B cell (primary cell): ENCODE data around the gene PRELID1. TPM values are rescaled to one million over a fixed set of nuclear protein-coding genes. Genes with fewer than 3 reads are reported as not detected.

ENCODE experiments used
- ATAC-seq: fragments of 200-7000 bp; cut with Tn5 transposase; one replicate; pipeline ENCODE4 v1.10.0; 2021; ENCODE audit warnings: low read depth, mild to moderate bottlenecking, moderate number of reproducible peaks, moderate library complexity
- CTCF ChIA-PET: fragments of 350-600 bp; sonication (Branson Sonifier 250); formaldehyde crosslinking; loops from one replicate; lab custom pipeline; 2021; ENCODE audit warnings: antibody characterized with exemption, inconsistent platforms; lab: Charles Lee
- POLR2A ChIA-PET: fragments of 350-600 bp; sonication (Branson Sonifier 250); formaldehyde crosslinking; loops from one replicate; lab custom pipeline; 2021; ENCODE audit warnings: antibody characterized with exemption; lab: Charles Lee
- DNase-seq: peaks from one replicate; pipeline ENCODE4 v3.0.0; 2013
- H2AFZ ChIP-seq: 2 replicates; pipeline ENCODE4 v1.6.1; 2012; ENCODE audit warnings: mild to moderate bottlenecking, low read depth, low read length; ENCODE audit not compliant: insufficient read depth, poor library complexity, severe bottlenecking
- H3K27ac ChIP-seq, 2 donors: 1 replicate in 1 of 2; 2 replicates in 1 of 2; pipeline ENCODE4 v1.5.1; 2012 to 2013; ENCODE audit warnings: low read length in 2 of 2, mild to moderate bottlenecking in 2 of 2, moderate library complexity in 1 of 2
- H3K27me3 ChIP-seq, 4 experiments: fragments of 200-600 bp in 1 of 4; sonication (generic) in 1 of 4; replicated peaks in 1 of 4; 1 replicate in 2 of 4; 2 replicates in 2 of 4; pipeline versions ENCODE4 v1.6.1 to v1.7.0; 2013 to 2016; ENCODE audit warnings: low read length in 3 of 4, mild to moderate bottlenecking in 2 of 4, mixed read lengths in 1 of 4, moderate library complexity in 1 of 4; ENCODE audit not compliant: insufficient read depth in 4 of 4, control insufficient read depth in 3 of 4; ENCODE audit errors: control extremely low read depth in 1 of 4
- H3K36me3 ChIP-seq, 2 experiments: replicated peaks in 1 of 2; 1 replicate in 1 of 2; 2 replicates in 1 of 2; pipeline versions ENCODE4 v1.6.1 to v1.7.1; 2013; ENCODE audit warnings: low read length in 1 of 2; ENCODE audit not compliant: insufficient read depth in 2 of 2, control insufficient read depth in 1 of 2; ENCODE audit errors: control extremely low read depth in 1 of 2, extremely low read depth in 1 of 2
- H3K4me1 ChIP-seq, 2 donors: fragments of 200-600 bp in 1 of 2; sonication (generic) in 1 of 2; 1 replicate in 1 of 2; 2 replicates in 1 of 2; pipeline versions ENCODE4 v1.5.1 to v1.6.1; 2013 to 2017; ENCODE audit warnings: low read length in 2 of 2; ENCODE audit not compliant: control insufficient read depth in 2 of 2, insufficient read depth in 2 of 2
- H3K4me2 ChIP-seq: replicated peaks from 2 replicates; pipeline ENCODE3; 2012; ENCODE audit warnings: mild to moderate bottlenecking, low read depth, low read length; ENCODE audit not compliant: poor library complexity, severe bottlenecking
- H3K4me3 ChIP-seq, 5 experiments: fragments of 200-600 bp in 1 of 5; sonication (generic) in 1 of 5; 1 replicate in 3 of 5; 2 replicates in 2 of 5; pipeline versions ENCODE4 v1.5.1 to v1.7.0; 2011 to 2016; ENCODE audit warnings: low read length in 4 of 5, mild to moderate bottlenecking in 4 of 5, low read depth in 2 of 5, control low read depth in 1 of 5, moderate library complexity in 1 of 5; ENCODE audit not compliant: insufficient read depth in 1 of 5; ENCODE audit errors: control extremely low read depth in 1 of 5, extremely low read depth in 1 of 5
- H3K79me2 ChIP-seq: fragments of 200-600 bp; sonication (generic); one replicate; pipeline ENCODE4 v1.6.0; 2016; ENCODE audit warnings: low read length; ENCODE audit not compliant: control insufficient read depth, insufficient read depth
- H3K9ac ChIP-seq: fragments of 200-600 bp; sonication (generic); 2 replicates; pipeline ENCODE4 v1.6.1; 2017; ENCODE audit warnings: mild to moderate bottlenecking, low read length, moderate library complexity
- H3K9me3 ChIP-seq, 3 donors: one replicate each; pipeline versions ENCODE4 v1.6.1 to v1.7.1; 2013; ENCODE audit warnings: low read length in 2 of 3; ENCODE audit not compliant: control insufficient read depth in 2 of 3, insufficient read depth in 1 of 3; ENCODE audit errors: control extremely low read depth in 1 of 3
- H4K20me1 ChIP-seq: 2 replicates; pipeline ENCODE4 v1.6.0; 2012; ENCODE audit warnings: mild to moderate bottlenecking, low read length; ENCODE audit not compliant: insufficient read depth, control insufficient read depth, poor library complexity, severe bottlenecking
- H3K27ac Mint-ChIP-seq: one replicate; pipeline ENCODE4 v1.8.0; 2021; ENCODE audit warnings: mixed read lengths
- H3K27me3 Mint-ChIP-seq: one replicate; pipeline ENCODE4 v1.8.0; 2021; ENCODE audit warnings: mixed read lengths
- H3K4me1 Mint-ChIP-seq: one replicate; pipeline ENCODE4 v1.8.0; 2021; ENCODE audit warnings: mixed read lengths
- H3K4me3 Mint-ChIP-seq: one replicate; pipeline ENCODE4 v1.8.0; 2021; ENCODE audit warnings: mixed read lengths
- H3K9me3 Mint-ChIP-seq: one replicate; pipeline ENCODE4 v1.8.0; 2022; ENCODE audit warnings: mixed read lengths; ENCODE audit not compliant: insufficient read depth
- CTCF ChIP-seq: fragments of 200-600 bp; IDR thresholded peaks from one replicate; pipeline ENCODE4 v1.8.0; 2022; ENCODE audit warnings: antibody characterized with exemption, mild to moderate bottlenecking
- EZH2 ChIP-seq: IDR thresholded peaks from 2 replicates; pipeline ENCODE4 v1.6.1; 2012; ENCODE audit warnings: borderline replicate concordance, low read depth, mild to moderate bottlenecking, moderate library complexity, low read length; ENCODE audit not compliant: insufficient read depth, poor library complexity, severe bottlenecking
- WGBS: methylation state at CpG from one replicate; pipeline ENCODE4 v1.1.5; 2013; ENCODE audit warnings: missing lambda C conversion rate; ENCODE audit not compliant: insufficient coverage; 5-methylcytosine and 5-hydroxymethylcytosine counted together
- intact Hi-C: fragments of 100-400 bp; cut with micrococcal nuclease; formaldehyde crosslinking; loops from one replicate; pipeline ENCODE4 v1.10.0; 2022
- polyA plus RNA-seq: library from polyadenylated mRNA; depleted of rRNA; stranded (reverse); fragments of >200 nt; gene quantifications from 2 replicates; pipeline ENCODE4 v1.2.3, GENCODE V29; 2012
- total RNA-seq, 2 donors: library from RNA; stranded (reverse); fragments of 120-200 nt in 1 of 2; gene quantifications; 1 replicate in 1 of 2; 2 replicates in 1 of 2; pipeline versions ENCODE4 v1.2.3 to v1.2.4, GENCODE V29; 2013 to 2022

The PRELID1 gene
- total and polyA plus RNA-seq, 2 donors (not counting 1 experiment from before 2014, with no cell fraction given), result 71.7 to 86.8 TPM

- Histone ChIP-seq H3K4me3 (no peak overlapping the region), H3K4me2 (no peak overlapping the region), H3K9ac (no peak overlapping the region), H3K79me2 (peaks cover 22% of the 10 kb centered on the region), H2AFZ (no peak overlapping the region), H3K4me1 (peaks cover 7 to 14% of the 10 kb centered on the region in 2 donors), H3K9me3 (no peaks in the 10 kb centered on the region), H3K27ac (no peak overlapping the region), H3K36me3 (peaks cover 0 to 1% of the 10 kb centered on the region in 2 experiments), H4K20me1 (peaks cover 35% of the 10 kb centered on the region), H3K27me3 (no peaks in the 10 kb centered on the region)
- no peak overlapping the region for H3K27ac Mint-ChIP-seq
- H3K27me3 Mint-ChIP-seq, result no peaks in the 10 kb centered on the region
- peak; percentile 78 for ATAC-seq
- ChIA-PET POLR2A (interaction anchor here (0.7 kb wide), 1 partner anchor 12 kb away, joined by 3 read pairs; no protein-coding TSS in a partner anchor), CTCF (interaction anchor here (0.7 to 3.5 kb wide), 24 partner anchors 9 to 280 kb away, joined by 3 to 34 read pairs (median 4); partner anchors contain the start of genes LMAN2, MXD3 and NSD1)
- H3K9me3 Mint-ChIP-seq, result no peaks in the 10 kb centered on the region
- H3K4me3 Mint-ChIP-seq, result no peak overlapping the region
- intact Hi-C loops, result loop anchor here (1.0 to 10.0 kb wide), 2 partner anchors 136 to 797 kb away; partner anchors contain the start of gene N4BP3
- peaks cover 25% of the 10 kb centered on the region for H3K4me1 Mint-ChIP-seq
- 36% methylated on average over 7 of the region's 7 CpGs for WGBS
- no peak for TF ChIP-seq EZH2
- peak; percentile 94 for TF ChIP-seq CTCF
- peak; percentile 81 for DNase-seq
Observed at GRCh38 chr5:177317959-177318377, 14.4 kb downstream of the PRELID1 start.

GRCh38 chr5:177319913-177320588 is 16.5 kb downstream of the PRELID1 start:
- Mint-ChIP-seq H3K27ac (no peak overlapping the region), H3K4me3 (no peak overlapping the region), H3K4me1 (peaks cover 23% of the 10 kb centered on the region), H3K27me3 (no peaks in the 10 kb centered on the region), H3K9me3 (no peaks in the 10 kb centered on the region)
- Histone ChIP-seq H2AFZ (no peak overlapping the region), H3K9me3 (no peaks in the 10 kb centered on the region), H3K79me2 (peaks cover 16% of the 10 kb centered on the region), H3K36me3 (peaks cover 0 to 2% of the 10 kb centered on the region in 2 experiments), H3K27me3 (no peaks in the 10 kb centered on the region), H3K4me1 (peaks cover 6 to 12% of the 10 kb centered on the region in 2 donors), H3K9ac (no peak overlapping the region), H3K4me3 (no peak overlapping the region), H3K27ac (no peak overlapping the region), H4K20me1 (peaks cover 25% of the 10 kb centered on the region), H3K4me2 (no peak overlapping the region)
- no peak for DNase-seq
- 83% methylated on average over 8 of the region's 14 CpGs for WGBS
- intact Hi-C loops, result loop anchor here (10.0 kb wide), 1 partner anchor 795 kb away; the partner anchor contains the start of gene N4BP3
- TF ChIP-seq CTCF (no peak), EZH2 (no peak)
- ChIA-PET CTCF (interaction anchor here (0.6 to 3.5 kb wide), 12 partner anchors 11 to 749 kb away, joined by 3 to 34 read pairs (median 3); partner anchors contain the start of gene MXD3), POLR2A (no interaction called here)
- no peak for ATAC-seq
